Measurements from ENCODE around the gene SLC25A43. TPM values are rescaled to one million over a fixed set of nuclear protein-coding genes. Genes with fewer than 3 reads are reported as not detected.

The SLC25A43 gene
- total RNA-seq, 1 experiment from 2014 or later: 4.5 TPM

GRCh38 chrX:119468551-119469312, 69.6 kb downstream of the SLC25A43 start (continued):
- TF ChIP-seq AFF4 (CRISPR knock-in tag; IDR thresholded peaks at IDR 0.05; ENCODE audit: borderline replicate concordance) (no peak), SOX15 (CRISPR knock-in tag; IDR thresholded peaks at IDR 0.05) (no peak), NFYB (CRISPR knock-in tag; conservative IDR thresholded peaks at IDR 0.05; ENCODE audit: low read depth) (no peak), AR (CRISPR knock-in tag; IDR thresholded peaks at IDR 0.05) (0 out of 2 replicates have a peak, but pooled peaks have one; percentile 27), NR1H2 (CRISPR knock-in tag; IDR thresholded peaks at IDR 0.05) (no peak), ZNF219 (CRISPR knock-in tag; IDR thresholded peaks at IDR 0.05; ENCODE audit: borderline replicate concordance) (no peak), RORB (CRISPR knock-in tag; IDR thresholded peaks at IDR 0.05) (no peak), ZNF138 (CRISPR knock-in tag; conservative IDR thresholded peaks at IDR 0.05) (no peak), MXD4 (CRISPR knock-in tag; IDR thresholded peaks at IDR 0.05; ENCODE audit: borderline replicate concordance) (no peak), USF1 (CRISPR knock-in tag; IDR thresholded peaks at IDR 0.05) (no peak), E2F4 (CRISPR knock-in tag; IDR thresholded peaks at IDR 0.05; ENCODE audit: borderline replicate concordance, low read depth) (no peak)

GRCh38 chrX:119469313-119469635, 70.1 kb downstream of the SLC25A43 start:
- Mint-ChIP-seq H3K4me1 (0 out of 2 replicates have a peak, but pooled peaks cover 5% of the 10 kb centered on the region), H3K36me3 (peaks cover 19% of the 10 kb centered on the region), H3K27me3 (ENCODE audit: low read depth) (no peaks in the 10 kb centered on the region), H3K9me3 (no peaks in the 10 kb centered on the region), H3K27ac (peak overlapping the region; percentile 49; the same call in 1 of the 2 replicates), H3K4me3 (peak overlapping the region; percentile 78)
- DNase-seq (ENCODE audit: low spot score) (no peak), ATAC-seq (no peak)
- POLR2A ChIA-PET: interaction anchor here (0.6 to 1.0 kb wide), 2 partner anchors 43 to 136 kb away, joined by 6 to 8 read pairs; no protein-coding TSS in a partner anchor
- CTCF ChIA-PET: interaction anchor here (0.6 to 2.1 kb wide), 6 partner anchors 9 to 234 kb away, joined by 3 to 15 read pairs (median 4); no protein-coding TSS in a partner anchor
- TF ChIP-seq MYBL2 (CRISPR knock-in tag; IDR thresholded peaks at IDR 0.05) (no peak), ZNF416 (CRISPR knock-in tag; IDR thresholded peaks at IDR 0.05) (no peak), ELF4 (CRISPR knock-in tag; IDR thresholded peaks at IDR 0.05; ENCODE audit: low read depth) (no peak), FOXP1 (CRISPR knock-in tag; IDR thresholded peaks at IDR 0.05; ENCODE audit: borderline replicate concordance) (no peak), E2F4 (CRISPR knock-in tag; IDR thresholded peaks at IDR 0.05; ENCODE audit: borderline replicate concordance, low read depth) (no peak), IRF2 (CRISPR knock-in tag; IDR thresholded peaks at IDR 0.05; ENCODE audit: borderline replicate concordance, low read depth) (no peak), TCF7 (CRISPR knock-in tag; IDR thresholded peaks at IDR 0.05; ENCODE audit: low read depth) (no peak), EMX1 (CRISPR knock-in tag; IDR thresholded peaks at IDR 0.05) (no peak), GRHL2 (CRISPR knock-in tag; IDR thresholded peaks at IDR 0.05; ENCODE audit: insufficient replicate concordance, severe bottlenecking) (no peak), SMAD4 (CRISPR knock-in tag; IDR thresholded peaks at IDR 0.05) (no peak), ESRRA (CRISPR knock-in tag; IDR thresholded peaks at IDR 0.05; ENCODE audit: borderline replicate concordance) (no peak), ZBTB43 (CRISPR knock-in tag; IDR thresholded peaks at IDR 0.05) (no peak), HMGXB4 (CRISPR knock-in tag; IDR thresholded peaks at IDR 0.05) (no peak)

Measured in WTC11 (cell line).